Lower lobe of right lung (tissue), 2 donors: Measurements from ENCODE around the gene POFUT2. TPM values are rescaled to one million over a fixed set of nuclear protein-coding genes. Genes with fewer than 3 reads are reported as not detected.

Source experiments
- ATAC-seq, 2 donors: fragments of 200-7000 bp; cut with Tn5 transposase; one replicate each; pipeline ENCODE4 v1.9.1; 2020 to 2022; ENCODE audit warnings: mild to moderate bottlenecking in 2 of 2, moderate library complexity in 2 of 2
- DNase-seq: peaks from one replicate; pipeline ENCODE4 v3.0.0-alpha.2; 2020
- H3K27ac ChIP-seq: fragments of 200-600 bp; one replicate; pipeline ENCODE4 v1.8.0; 2022
- H3K27me3 ChIP-seq: fragments of 200-600 bp; one replicate; pipeline ENCODE4 v1.8.0; 2022; ENCODE audit warnings: low read depth
- H3K36me3 ChIP-seq: fragments of 200-600 bp; one replicate; pipeline ENCODE4 v1.8.0; 2022; ENCODE audit warnings: mild to moderate bottlenecking
- H3K4me1 ChIP-seq: fragments of 200-600 bp; one replicate; pipeline ENCODE4 v1.8.0; 2022
- H3K4me3 ChIP-seq: fragments of 200-600 bp; one replicate; pipeline ENCODE4 v1.8.0; 2022; ENCODE audit warnings: mild to moderate bottlenecking
- H3K9me3 ChIP-seq: fragments of 200-600 bp; one replicate; pipeline ENCODE4 v1.8.0; 2022
- intact Hi-C: fragments of 100-400 bp; cut with DNase I; formaldehyde crosslinking; loops from one replicate; pipeline ENCODE4 v1.11.0; 2022
- total RNA-seq: library from RNA; stranded (reverse); fragmentation: NEBNext Ultra II Directional; extraction: Animal tissue kit (Norgen Biotek cat#: 25700); gene quantifications from one replicate; pipeline ENCODE4 v1.2.1, GENCODE V29; 2021
- TF ChIP-seq, protein P1 (sequence below): fragments of 200-600 bp; IDR thresholded peaks from one replicate; pipeline ENCODE4 v1.8.0; 2022; ENCODE audit warnings: antibody characterized with exemption, mild to moderate bottlenecking
- donor health status: DM: no; HTN: yes; CAD: no; lungs with severe emphysema.

POFUT2 gene
- total RNA-seq, 1 donor from 2014 or later, result 29.1 TPM

- Histone ChIP-seq H3K27ac (no peak overlapping the region), H3K9me3 (no peaks in the 10 kb centered on the region), H3K4me3 (no peak overlapping the region), H3K27me3 (no peaks in the 10 kb centered on the region), H3K4me1 (no peaks in the 10 kb centered on the region), H3K36me3 (peaks cover 97% of the 10 kb centered on the region)
- peak; percentile 21 for DNase-seq
- intact Hi-C loops, result no loop called here
- TF ChIP-seq, protein P1, sequence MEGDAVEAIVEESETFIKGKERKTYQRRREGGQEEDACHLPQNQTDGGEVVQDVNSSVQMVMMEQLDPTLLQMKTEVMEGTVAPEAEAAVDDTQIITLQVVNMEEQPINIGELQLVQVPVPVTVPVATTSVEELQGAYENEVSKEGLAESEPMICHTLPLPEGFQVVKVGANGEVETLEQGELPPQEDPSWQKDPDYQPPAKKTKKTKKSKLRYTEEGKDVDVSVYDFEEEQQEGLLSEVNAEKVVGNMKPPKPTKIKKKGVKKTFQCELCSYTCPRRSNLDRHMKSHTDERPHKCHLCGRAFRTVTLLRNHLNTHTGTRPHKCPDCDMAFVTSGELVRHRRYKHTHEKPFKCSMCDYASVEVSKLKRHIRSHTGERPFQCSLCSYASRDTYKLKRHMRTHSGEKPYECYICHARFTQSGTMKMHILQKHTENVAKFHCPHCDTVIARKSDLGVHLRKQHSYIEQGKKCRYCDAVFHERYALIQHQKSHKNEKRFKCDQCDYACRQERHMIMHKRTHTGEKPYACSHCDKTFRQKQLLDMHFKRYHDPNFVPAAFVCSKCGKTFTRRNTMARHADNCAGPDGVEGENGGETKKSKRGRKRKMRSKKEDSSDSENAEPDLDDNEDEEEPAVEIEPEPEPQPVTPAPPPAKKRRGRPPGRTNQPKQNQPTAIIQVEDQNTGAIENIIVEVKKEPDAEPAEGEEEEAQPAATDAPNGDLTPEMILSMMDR, result no peak
- ATAC-seq, result no peak
Measured at GRCh38 chr21:45280178-45280821, 7.4 kb downstream of the POFUT2 start.

DNA sequence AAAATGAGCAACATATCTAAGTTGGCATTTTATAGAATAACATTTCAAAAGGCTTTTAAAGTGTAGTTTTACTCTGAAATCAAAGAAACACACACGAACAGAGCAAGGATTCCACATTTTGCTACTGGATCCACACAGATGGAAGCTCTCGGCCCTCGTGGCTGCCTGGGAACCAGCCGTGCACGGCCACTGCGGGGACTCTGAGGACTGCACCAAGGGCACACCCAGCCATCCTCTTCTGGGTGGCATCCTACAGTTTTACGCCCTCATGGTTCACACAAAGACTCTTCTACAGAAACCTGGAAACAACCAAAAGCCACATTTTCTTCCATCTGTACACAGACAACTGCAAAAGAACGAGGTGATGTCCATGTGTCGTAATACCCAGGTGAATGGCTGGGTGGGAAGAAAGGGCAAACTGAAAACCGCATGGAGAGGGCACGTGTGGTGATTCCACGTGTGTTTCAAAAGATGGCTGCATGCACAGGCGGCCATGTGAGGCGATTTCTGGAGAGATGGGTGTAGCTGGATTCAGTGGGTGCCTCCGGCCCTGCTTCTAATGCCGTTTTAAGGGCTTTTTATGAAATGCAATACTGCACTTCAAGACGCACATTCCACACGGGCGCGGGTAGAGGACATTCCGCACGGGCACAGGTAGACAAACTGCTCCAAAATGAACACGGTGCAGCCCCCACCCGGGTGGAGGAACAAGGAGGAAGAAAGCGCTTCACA is 8.1 kb downstream of the POFUT2 start:
- H3K4me1 ChIP-seq, result no peaks in the 10 kb centered on the region
- no peak overlapping the region for H3K4me3 ChIP-seq
- no peak overlapping the region for H3K27ac ChIP-seq
- no peaks in the 10 kb centered on the region for H3K27me3 ChIP-seq
- H3K9me3 ChIP-seq, result no peaks in the 10 kb centered on the region
- TF ChIP-seq, protein P1, result no peak
- peak; percentile 34 for DNase-seq
- H3K36me3 ChIP-seq, result peaks cover 97% of the 10 kb centered on the region
- intact Hi-C loops, result no loop called here
- ATAC-seq, result no peak

DNA sequence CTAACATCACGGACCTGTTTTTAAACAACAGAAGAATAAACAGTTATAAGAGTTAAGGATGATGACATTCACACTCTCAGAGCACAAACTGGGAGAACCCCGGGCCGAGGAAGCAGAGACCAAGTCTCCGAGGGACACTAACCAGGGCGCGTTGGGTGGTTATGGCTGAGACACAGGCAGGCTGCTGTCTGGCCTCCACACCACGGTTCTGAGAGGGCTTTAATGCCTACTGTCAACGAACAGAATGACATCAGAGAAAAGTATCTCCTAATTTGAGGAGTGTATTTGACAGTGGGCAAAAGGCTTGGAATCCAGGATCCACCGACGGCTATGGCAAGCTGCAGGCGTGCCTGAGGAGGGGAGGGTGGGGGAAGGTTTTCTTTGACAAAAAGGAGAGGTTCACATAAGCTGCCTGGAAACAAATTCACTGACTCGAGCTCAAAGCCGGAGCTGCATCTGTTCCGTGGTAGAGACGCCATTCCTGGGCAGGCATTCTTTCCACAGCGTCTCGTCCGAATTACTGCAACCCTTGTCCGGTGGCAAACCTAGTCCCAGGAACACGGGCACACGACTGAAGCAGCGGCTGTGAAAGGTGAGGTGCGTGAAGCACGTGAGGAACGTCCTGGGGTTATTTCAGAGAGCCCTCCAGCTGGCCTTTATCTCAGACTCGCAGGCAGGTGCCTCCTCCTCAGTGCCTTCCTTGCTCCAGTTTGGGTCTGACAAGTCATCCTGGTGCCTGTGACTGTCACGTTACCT is 9.4 kb downstream of the POFUT2 start:
- Histone ChIP-seq H3K4me1 (no peaks in the 10 kb centered on the region), H3K36me3 (peaks cover 96% of the 10 kb centered on the region), H3K9me3 (no peaks in the 10 kb centered on the region), H3K4me3 (no peak overlapping the region), H3K27ac (no peak overlapping the region), H3K27me3 (no peaks in the 10 kb centered on the region)
- no peak for ATAC-seq
- TF ChIP-seq, protein P1, result no peak
- intact Hi-C loops, result no loop called here
- peak; percentile 16 for DNase-seq

- TF ChIP-seq, protein P1, result no peak
- no peak for ATAC-seq
- Histone ChIP-seq H3K27me3 (no peaks in the 10 kb centered on the region), H3K27ac (no peak overlapping the region), H3K4me1 (no peaks in the 10 kb centered on the region), H3K36me3 (peaks cover 90% of the 10 kb centered on the region), H3K9me3 (no peaks in the 10 kb centered on the region), H3K4me3 (no peak overlapping the region)
- intact Hi-C loops, result no loop called here
- DNase-seq, result peak; percentile 41
Measured at GRCh38 chr21:45277101-45278045, 10.3 kb downstream of the POFUT2 start.

DNA sequence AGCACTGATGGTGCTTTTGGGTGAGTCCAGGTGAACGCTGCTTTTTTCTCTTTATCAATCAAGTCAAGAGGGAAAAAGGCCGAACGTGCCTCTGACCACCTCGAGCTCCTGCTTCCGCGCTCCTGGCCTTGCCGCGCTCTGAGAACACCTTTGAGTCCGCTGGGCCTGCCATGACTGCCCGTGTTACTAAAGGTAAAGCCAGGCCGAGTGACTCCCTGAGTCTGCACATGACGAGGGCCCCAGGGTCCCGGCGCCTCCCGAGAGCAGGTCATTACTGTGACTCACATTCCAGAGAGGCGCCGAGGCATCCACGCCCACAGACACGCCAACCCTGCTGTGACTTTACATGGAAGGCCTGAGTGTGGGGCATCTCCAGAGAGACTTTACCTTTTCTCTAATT is 11.1 kb downstream of the POFUT2 start:
- ATAC-seq (no peak), DNase-seq (peak; percentile 43)
- no peaks in the 10 kb centered on the region for H3K4me1 ChIP-seq
- peaks cover 6% of the 10 kb centered on the region for H3K9me3 ChIP-seq
- intact Hi-C loops, result no loop called here
- peaks cover 89% of the 10 kb centered on the region for H3K36me3 ChIP-seq
- no peaks in the 10 kb centered on the region for H3K27me3 ChIP-seq
- H3K4me3 ChIP-seq, result no peak overlapping the region
- TF ChIP-seq, protein P1, result no peak
- no peak overlapping the region for H3K27ac ChIP-seq
